GM23248 (cell line): Measurements from ENCODE around the gene F8A1. TPM values are rescaled to one million over a fixed set of nuclear protein-coding genes. Genes with fewer than 3 reads are reported as not detected.
"Not testable (repeated sequence)": the region's sequence is repeated elsewhere in the genome, so short reads cannot be mapped to it uniquely, and the experiment has no call there.

ENCODE experiments used
- DNase-seq: peaks from one replicate; pipeline ENCODE4 v3.0.0-alpha.2; 2015
- H2AFZ ChIP-seq: fragments of 200-600 bp; sonication (generic); 2 replicates; pipeline ENCODE4 v1.6.1; 2016; ENCODE audit warnings: antibody characterized with exemption
- H3F3A ChIP-seq: fragments of 200-600 bp; sonication (generic); 2 replicates; pipeline ENCODE4 v1.6.1; 2016; ENCODE audit warnings: mild to moderate bottlenecking, antibody characterized with exemption, mixed run types; ENCODE audit not compliant: insufficient read depth
- H3K27ac ChIP-seq: fragments of 200-600 bp; sonication (generic); 2 replicates; pipeline ENCODE4 v1.5.1; 2016; ENCODE audit warnings: mild to moderate bottlenecking
- H3K27me3 ChIP-seq: fragments of 200-600 bp; sonication (generic); replicated peaks from 2 replicates; pipeline ENCODE4 v1.6.1; 2016; ENCODE audit warnings: mild to moderate bottlenecking; ENCODE audit not compliant: insufficient read depth
- H3K36me3 ChIP-seq: fragments of 200-600 bp; sonication (generic); 2 replicates; pipeline ENCODE4 v1.6.1; 2016; ENCODE audit warnings: low read depth, mild to moderate bottlenecking
- H3K4me1 ChIP-seq: fragments of 200-600 bp; sonication (generic); 2 replicates; pipeline ENCODE4 v1.6.1; 2016; ENCODE audit warnings: mild to moderate bottlenecking; ENCODE audit not compliant: insufficient read depth
- H3K4me2 ChIP-seq: fragments of 200-600 bp; sonication (generic); one replicate; pipeline ENCODE4 v1.6.1; 2016; ENCODE audit warnings: mild to moderate bottlenecking; ENCODE audit not compliant: unreplicated experiment
- H3K4me3 ChIP-seq: fragments of 200-600 bp; sonication (generic); 2 replicates; pipeline ENCODE4 v1.5.1; 2016; ENCODE audit warnings: mild to moderate bottlenecking
- H3K79me2 ChIP-seq: fragments of 200-600 bp; sonication (generic); 2 replicates; pipeline ENCODE4 v1.6.1; 2016; ENCODE audit warnings: mild to moderate bottlenecking; ENCODE audit not compliant: insufficient read depth
- H3K9ac ChIP-seq: fragments of 200-600 bp; sonication (generic); 2 replicates; pipeline ENCODE4 v1.6.1; 2016; ENCODE audit warnings: mild to moderate bottlenecking
- H3K9me2 ChIP-seq: fragments of 200-600 bp; sonication (generic); 2 replicates; pipeline ENCODE4 v1.6.1; 2016; ENCODE audit warnings: mixed run types, mild to moderate bottlenecking, moderate library complexity; ENCODE audit not compliant: insufficient read depth
- H3K9me3 ChIP-seq: fragments of 200-600 bp; sonication (generic); one replicate; pipeline ENCODE4 v1.6.1; 2017; ENCODE audit warnings: low read depth
- H4K20me1 ChIP-seq: fragments of 200-600 bp; sonication (generic); 2 replicates; pipeline ENCODE4 v1.6.0; 2016; ENCODE audit not compliant: insufficient read depth
- EZH2 ChIP-seq: fragments of 200-600 bp; sonication (generic); IDR thresholded peaks from 2 replicates; pipeline ENCODE4 v1.6.1; 2018; ENCODE audit warnings: antibody characterized with exemption, mild to moderate bottlenecking; ENCODE audit not compliant: insufficient read depth, poor library complexity, severe bottlenecking
- EZH2phosphoT487 ChIP-seq: fragments of 200-600 bp; sonication (generic); IDR thresholded peaks from 2 replicates; pipeline ENCODE4 v1.6.1; 2018; ENCODE audit warnings: antibody characterized with exemption, moderate library complexity, mild to moderate bottlenecking, low read depth; ENCODE audit not compliant: insufficient read depth
- WGBS, 2 experiments: methylation state at CpG; one replicate each; pipeline ENCODE4 v1.1.6; 2015 to 2017; ENCODE audit warnings: low lambda C conversion rate in 2 of 2, low coverage in 1 of 2; ENCODE audit errors: missing lambda C conversion rate in 2 of 2; 5-methylcytosine and 5-hydroxymethylcytosine counted together
- in situ Hi-C: fragments of 300-500 bp; cut with MboI; formaldehyde crosslinking; loops from 2 replicates; pipeline ENCODE4 v1.15.0; 2020
- polyA plus RNA-seq: library from polyadenylated mRNA; unstranded; fragments of >200 nt; fragmentation: Nextera tagmentation; extraction: Ambion mirVana; gene quantifications from 2 replicates; pipeline ENCODE4 v1.2.1, GENCODE V29; 2016
- total RNA-seq: library from RNA; depleted of rRNA; stranded (reverse); fragments of >200 nt; shearing (Covaris generic); gene quantifications from 2 replicates; pipeline ENCODE4 v1.2.3, GENCODE V29; 2014

Gene F8A1
- total and polyA plus RNA-seq, 2 experiments from 2014 or later, result 11.1 to 18.9 TPM

DNA sequence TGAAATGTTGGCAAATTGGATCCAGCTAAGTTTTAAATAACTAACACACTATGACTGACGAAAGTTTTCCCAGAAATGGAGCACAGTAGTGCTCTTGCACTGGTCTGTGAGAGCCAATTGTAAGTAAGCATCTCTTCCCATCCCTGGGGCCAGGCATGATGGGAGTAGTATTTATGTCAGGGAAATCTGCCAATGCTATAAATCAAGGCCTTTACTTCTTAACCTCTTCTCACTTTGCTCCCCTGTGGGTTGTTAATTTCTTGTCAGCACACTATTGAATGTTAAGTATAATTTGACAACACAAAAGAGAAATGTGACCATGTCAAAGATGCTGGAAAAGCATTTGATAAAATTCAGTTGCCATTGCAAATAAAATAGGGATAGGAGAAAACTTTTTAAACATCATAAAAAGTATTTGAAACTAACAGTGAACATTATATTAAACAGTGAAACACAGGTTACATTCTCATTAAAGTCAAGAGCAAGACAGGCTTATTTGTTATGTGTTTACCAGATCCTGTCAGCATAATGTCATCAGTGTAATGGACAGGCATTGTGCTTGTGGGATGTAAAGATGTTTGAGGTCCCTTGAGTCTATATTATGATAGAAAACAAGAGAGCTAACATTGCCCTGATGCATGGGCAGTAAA, 5.0 kb downstream of the F8A1 start:
- H3K9me2 ChIP-seq, result no peaks in the 10 kb centered on the region
- in situ Hi-C loops, result no loop called here
- no peak overlapping the region for H3K9ac ChIP-seq
- no peak overlapping the region for H3K4me2 ChIP-seq
- TF ChIP-seq EZH2phosphoT487, result no peak
- TF ChIP-seq EZH2, result no peak
- no peaks in the 10 kb centered on the region for H3K27me3 ChIP-seq
- peaks cover 5% of the 10 kb centered on the region; the same call in 1 of the 2 replicates for H3K79me2 ChIP-seq
- no peak overlapping the region for H2AFZ ChIP-seq
- H3K4me3 ChIP-seq, result no peak overlapping the region
- 0 out of 2 replicates have a peak, but pooled peaks cover 5% of the 10 kb centered on the region for H3K4me1 ChIP-seq
- no peaks in the 10 kb centered on the region for H3K36me3 ChIP-seq
- H4K20me1 ChIP-seq, result no peaks in the 10 kb centered on the region
- no peaks in the 10 kb centered on the region for H3F3A ChIP-seq
- H3K27ac ChIP-seq, result no peak overlapping the region
- no peak for DNase-seq
- 100% methylated on average over 1 of the region's 1 CpG for WGBS, 2 experiments
- H3K9me3 ChIP-seq, result no peaks in the 10 kb centered on the region

DNA sequence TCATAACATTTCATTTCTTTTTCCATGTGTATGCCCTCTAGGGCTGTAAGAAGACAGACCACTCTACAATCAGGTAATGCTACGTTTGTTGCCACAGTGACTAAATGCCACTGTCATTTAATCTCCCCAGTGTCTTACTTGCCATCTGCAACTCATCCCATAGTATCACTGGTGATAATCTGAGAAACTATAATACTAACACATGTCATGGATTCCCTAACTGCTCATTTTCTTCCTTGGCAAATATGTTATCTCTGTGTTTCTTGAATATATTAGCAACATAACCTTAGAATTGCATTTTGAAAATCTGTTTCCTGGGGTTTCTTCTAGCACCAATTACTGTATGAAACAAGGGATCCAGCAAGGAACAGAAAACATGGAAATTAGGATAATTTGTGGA, 6.1 kb downstream of the F8A1 start:
- Histone ChIP-seq H3K9me3 (no peaks in the 10 kb centered on the region), H2AFZ (no peak overlapping the region), H3K4me1 (0 out of 2 replicates have a peak, but pooled peaks cover 5% of the 10 kb centered on the region), H3K4me3 (no peak overlapping the region), H3F3A (no peaks in the 10 kb centered on the region), H4K20me1 (no peaks in the 10 kb centered on the region), H3K9ac (no peak overlapping the region), H3K9me2 (no peaks in the 10 kb centered on the region), H3K79me2 (peaks cover 5% of the 10 kb centered on the region; the same call in 1 of the 2 replicates), H3K4me2 (no peak overlapping the region), H3K27me3 (no peaks in the 10 kb centered on the region), H3K27ac (no peak overlapping the region), H3K36me3 (no peaks in the 10 kb centered on the region)
- WGBS, 2 experiments, result 92 to 100% methylated on average over 1 of the region's 1 CpG
- in situ Hi-C loops, result no loop called here
- DNase-seq, result no peak
- TF ChIP-seq EZH2phosphoT487 (no peak), EZH2 (no peak)

DNA sequence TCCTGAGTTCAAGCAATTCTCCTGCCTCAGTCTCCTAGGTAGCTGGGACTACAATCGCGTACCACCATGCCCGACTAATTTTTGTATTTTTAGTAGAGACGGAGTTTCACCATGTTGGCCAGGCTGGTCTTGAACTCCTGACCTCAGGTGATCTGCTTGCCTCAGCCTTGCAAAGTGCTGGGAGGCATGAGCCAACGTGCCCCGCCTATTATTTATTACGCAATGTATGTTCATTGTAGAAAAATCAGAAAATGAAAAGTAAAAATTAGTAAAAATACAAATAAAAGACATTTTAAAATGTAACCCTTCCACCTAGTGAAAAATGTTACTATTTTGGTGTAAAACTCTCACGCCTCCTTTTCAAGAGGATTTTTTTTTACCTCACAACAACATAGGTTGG, 14.2 kb downstream of the F8A1 start:
- 77 to 78% methylated on average over 8 of the region's 8 CpGs for WGBS, 2 experiments

DNA sequence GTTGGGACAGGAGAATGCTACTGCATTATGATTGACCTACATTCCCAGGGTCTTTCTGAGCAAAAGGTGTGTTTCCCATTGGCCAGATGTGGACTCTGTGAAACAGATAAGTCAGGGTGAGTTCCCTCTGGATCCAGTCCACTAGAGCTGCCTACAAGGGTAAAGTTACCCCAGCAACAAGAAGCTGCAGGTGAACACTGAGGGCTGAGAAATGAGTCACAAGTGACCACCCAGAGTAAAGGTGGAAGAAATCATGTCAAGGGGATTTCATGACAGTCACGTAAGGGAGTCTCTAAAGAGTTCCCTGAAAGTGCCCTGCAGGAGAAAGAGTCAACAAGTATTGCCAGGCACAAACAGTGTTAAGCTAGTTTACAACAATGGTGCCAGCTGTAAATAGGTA, 16.3 kb downstream of the F8A1 start:
- H3K9me3 ChIP-seq, result no peaks in the 10 kb centered on the region
- H3K9ac ChIP-seq, result no peak overlapping the region
- H3K27me3 ChIP-seq, result no peaks in the 10 kb centered on the region
- H4K20me1 ChIP-seq, result no peaks in the 10 kb centered on the region
- no peak for DNase-seq
- no peak overlapping the region for H3K4me2 ChIP-seq
- no peaks in the 10 kb centered on the region for H3F3A ChIP-seq
- no peaks in the 10 kb centered on the region for H3K79me2 ChIP-seq
- no peak overlapping the region for H3K4me3 ChIP-seq
- TF ChIP-seq EZH2, result no peak
- no peak for TF ChIP-seq EZH2phosphoT487
- 13 to 25% methylated on average over 1 of the region's 1 CpG for WGBS, 2 experiments
- H2AFZ ChIP-seq, result no peak overlapping the region
- H3K9me2 ChIP-seq, result no peaks in the 10 kb centered on the region
- H3K36me3 ChIP-seq, result no peaks in the 10 kb centered on the region
- no peaks in the 10 kb centered on the region for H3K4me1 ChIP-seq
- H3K27ac ChIP-seq, result no peak overlapping the region
- in situ Hi-C loops, result no loop called here

More for the DNA sequence above, 14.2 kb downstream of the F8A1 start:
- Histone ChIP-seq H2AFZ (no peak overlapping the region), H3K9ac (no peak overlapping the region), H3K4me1 (0 out of 2 replicates have a peak, but pooled peaks cover 5% of the 10 kb centered on the region), H3F3A (no peaks in the 10 kb centered on the region), H3K27ac (no peak overlapping the region), H3K9me2 (no peaks in the 10 kb centered on the region), H3K27me3 (no peaks in the 10 kb centered on the region), H4K20me1 (no peaks in the 10 kb centered on the region), H3K36me3 (no peaks in the 10 kb centered on the region), H3K79me2 (no peaks in the 10 kb centered on the region), H3K4me2 (no peak overlapping the region), H3K9me3 (no peaks in the 10 kb centered on the region), H3K4me3 (no peak overlapping the region)
- in situ Hi-C loops, result no loop called here
- TF ChIP-seq EZH2 (no peak), EZH2phosphoT487 (no peak)
- DNase-seq, result no peak

DNA sequence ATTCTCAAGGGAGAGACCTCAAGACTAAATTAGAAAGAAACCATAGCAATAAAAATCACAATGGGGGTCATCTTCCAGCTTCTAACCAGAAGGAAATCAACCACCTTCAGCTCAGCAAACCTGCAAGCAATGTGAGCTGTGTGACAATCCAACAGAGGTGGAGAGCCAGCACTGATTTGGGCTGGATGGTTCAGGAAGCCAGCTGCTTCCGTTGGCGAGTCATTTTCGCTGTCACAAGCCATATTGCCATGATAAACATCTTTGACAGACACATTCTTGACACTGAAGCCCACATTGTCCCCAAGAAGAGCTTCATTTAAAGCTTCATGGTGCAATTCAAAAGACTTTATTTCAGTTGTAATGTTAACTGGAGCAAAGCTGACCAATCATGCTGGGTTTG, 22.7 kb downstream of the F8A1 start:
- no peak for DNase-seq
- no peak for TF ChIP-seq EZH2
- TF ChIP-seq EZH2phosphoT487, result no peak
- no peaks in the 10 kb centered on the region for H3F3A ChIP-seq
- no peaks in the 10 kb centered on the region for H3K27me3 ChIP-seq
- H3K9me2 ChIP-seq, result no peaks in the 10 kb centered on the region
- no peak overlapping the region for H3K4me2 ChIP-seq
- no peaks in the 10 kb centered on the region for H3K4me1 ChIP-seq
- H3K36me3 ChIP-seq, result no peaks in the 10 kb centered on the region
- in situ Hi-C loops, result no loop called here
- H2AFZ ChIP-seq, result no peak overlapping the region
- no peak overlapping the region for H3K9ac ChIP-seq
- no peaks in the 10 kb centered on the region for H3K79me2 ChIP-seq
- H3K4me3 ChIP-seq, result no peak overlapping the region
- H4K20me1 ChIP-seq, result no peaks in the 10 kb centered on the region
- 61 to 74% methylated on average over 3 of the region's 3 CpGs for WGBS, 2 experiments
- no peaks in the 10 kb centered on the region for H3K9me3 ChIP-seq
- no peak overlapping the region for H3K27ac ChIP-seq

DNA sequence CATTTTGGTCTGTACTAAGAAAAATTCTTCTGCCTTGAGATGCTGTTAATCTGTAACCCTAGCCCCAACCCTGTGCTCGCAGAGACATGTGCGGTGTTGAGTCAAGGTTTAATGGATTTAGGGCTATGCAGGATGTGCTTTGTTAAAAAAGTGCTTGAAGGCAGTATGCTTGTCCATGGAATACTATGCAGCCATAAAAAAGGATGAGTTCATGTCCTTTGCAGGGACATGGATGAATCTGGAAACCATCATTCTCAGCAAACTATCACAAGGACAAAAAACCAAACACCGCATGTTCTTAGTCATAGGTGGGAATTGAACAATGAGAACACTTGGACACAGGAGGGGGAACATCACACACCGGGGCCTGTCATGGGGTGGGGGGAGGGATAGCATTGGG, 23.9 kb downstream of the F8A1 start:
- H3K27me3 ChIP-seq, H3F3A ChIP-seq, in situ Hi-C loops, H3K27ac ChIP-seq, DNase-seq, H3K4me2 ChIP-seq, H3K9me2 ChIP-seq, H4K20me1 ChIP-seq, H3K9me3 ChIP-seq, H2AFZ ChIP-seq, H3K4me3 ChIP-seq, H3K9ac ChIP-seq, H3K4me1 ChIP-seq, H3K79me2 ChIP-seq, H3K36me3 ChIP-seq: not testable (repeated sequence)
- 74 to 83% methylated on average over 3 to 4 of the region's 4 CpGs for WGBS, 2 experiments

DNA sequence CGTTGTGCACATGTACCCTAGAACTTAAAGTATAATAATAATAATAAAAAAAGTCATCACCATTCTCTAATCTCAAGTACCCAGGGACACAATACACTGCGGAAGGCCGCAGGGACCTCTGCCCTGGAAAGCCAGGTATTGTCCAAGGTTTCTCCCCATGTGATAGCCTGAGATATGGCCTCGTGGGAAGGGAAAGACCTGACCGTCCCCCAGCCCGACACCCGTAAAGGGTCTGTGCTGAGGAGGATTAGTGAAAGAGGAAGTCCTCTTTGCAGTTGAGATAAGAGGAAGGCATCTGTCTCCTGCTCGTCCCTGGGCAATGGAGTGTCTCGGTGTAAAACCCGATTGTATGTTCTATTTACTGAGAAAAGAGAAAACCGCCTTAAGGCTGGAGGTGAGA, 24.4 kb downstream of the F8A1 start:
- H3K9me3 ChIP-seq, in situ Hi-C loops, H3K27me3 ChIP-seq, H3K9me2 ChIP-seq, H3K27ac ChIP-seq, H4K20me1 ChIP-seq, H3K79me2 ChIP-seq, H3K4me2 ChIP-seq, H3K9ac ChIP-seq, H2AFZ ChIP-seq, H3F3A ChIP-seq, H3K36me3 ChIP-seq, H3K4me1 ChIP-seq, H3K4me3 ChIP-seq, DNase-seq: not testable (repeated sequence)
- 75 to 84% methylated on average over 7 to 11 of the region's 11 CpGs for WGBS, 2 experiments
